Measurements from ENCODE around the gene RNF157. TPM values are rescaled to one million over a fixed set of nuclear protein-coding genes. Genes with fewer than 3 reads are reported as not detected.

RNF157 gene
- total and polyA plus RNA-seq, 9 of the 15 experiments (the other 6 are each of a cell fraction or from before 2014, with no cell fraction given) = 8.1 to 31.7 (median 20.8) TPM

DNA sequence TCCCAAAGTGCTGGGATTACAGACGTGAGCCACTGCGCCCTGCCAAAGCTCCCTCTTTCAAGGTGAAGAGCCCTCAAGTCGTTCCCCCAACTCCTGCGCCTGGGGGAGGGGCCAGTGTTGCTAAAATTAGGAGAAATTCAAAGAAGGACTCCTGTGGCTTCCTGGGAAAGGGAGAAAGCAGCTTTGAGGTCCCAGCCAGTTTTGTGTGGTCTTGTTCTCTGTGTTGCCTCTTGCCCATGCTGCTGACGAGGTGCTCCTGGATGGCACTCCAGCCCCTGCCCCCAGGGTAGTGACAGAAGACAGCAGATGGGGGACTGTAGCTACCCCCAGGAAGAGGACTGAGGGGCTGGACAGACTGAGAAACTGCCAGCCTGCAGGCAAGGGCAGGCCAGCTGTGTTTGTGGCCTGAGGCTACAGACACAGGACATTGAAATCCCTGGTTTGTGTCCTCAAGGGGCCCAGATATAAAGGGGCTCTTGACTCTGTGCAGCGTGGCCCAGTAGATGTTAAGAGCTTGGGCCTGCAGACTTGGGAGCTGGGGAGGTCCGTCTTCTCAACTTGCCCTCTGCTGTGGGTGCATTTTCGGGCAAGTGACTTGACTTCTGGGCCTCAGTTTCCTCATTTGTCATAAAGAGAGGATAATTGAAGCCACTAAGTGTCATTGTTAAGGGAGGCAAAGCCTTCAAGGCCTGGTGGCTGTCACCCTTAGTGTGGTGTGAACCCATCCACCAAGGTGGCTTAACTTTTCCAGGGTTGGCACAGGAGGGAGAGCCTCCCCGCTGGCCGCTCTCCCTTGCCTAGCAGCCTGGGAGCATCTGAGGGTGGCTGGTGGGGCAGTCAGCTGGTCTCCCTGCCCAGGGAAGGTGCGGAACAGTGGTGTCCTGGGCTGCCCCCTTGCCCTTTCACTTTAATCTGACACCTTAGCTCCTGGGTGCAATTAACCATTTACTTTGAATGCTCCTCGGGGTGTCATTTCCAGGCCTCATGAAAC is 29.0 kb upstream of the RNF157 start (continued):
- peak in 1 of 2 experiments; percentile 22; a peak in 2 of 4 replicates for TF ChIP-seq RAD21 (CRISPR knock-in tag; conservative IDR thresholded peaks at IDR 0.05 in 1 of 2, IDR thresholded peaks at IDR 0.05 in 1 of 2)
- TF ChIP-seq TFAP4 (CRISPR knock-in tag; IDR thresholded peaks at IDR 0.05; ENCODE audit: borderline replicate concordance) = peak; percentile 68
- TF ChIP-seq SOX6 (IDR thresholded peaks at IDR 0.05) = 0 out of 2 replicates have a peak, but pooled peaks have one; percentile 21
- TF ChIP-seq NRF1 (conservative IDR thresholded peaks at IDR 0.05 in 1 of 2, IDR thresholded peaks at IDR 0.05 in 1 of 2) = peak; percentile 20 to 47; a peak in 2 of 4 replicates
- TF ChIP-seq ZNF77 (CRISPR knock-in tag; IDR thresholded peaks at IDR 0.05) = no peak
- TF ChIP-seq, protein P1, sequence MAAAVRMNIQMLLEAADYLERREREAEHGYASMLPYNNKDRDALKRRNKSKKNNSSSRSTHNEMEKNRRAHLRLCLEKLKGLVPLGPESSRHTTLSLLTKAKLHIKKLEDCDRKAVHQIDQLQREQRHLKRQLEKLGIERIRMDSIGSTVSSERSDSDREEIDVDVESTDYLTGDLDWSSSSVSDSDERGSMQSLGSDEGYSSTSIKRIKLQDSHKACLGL (CRISPR knock-in tag; IDR thresholded peaks at IDR 0.05; ENCODE audit: borderline replicate concordance, poor library complexity, severe bottlenecking) = no peak
- TF ChIP-seq ETS1 (conservative IDR thresholded peaks at IDR 0.05; ENCODE audit: control insufficient read depth, low read depth, low read length) = 0 out of 2 replicates have a peak, but pooled peaks have one; percentile 25
- TF ChIP-seq ARID1B (IDR thresholded peaks at IDR 0.05) = 0 out of 2 replicates have a peak, but pooled peaks have one; percentile 25
- TF ChIP-seq U2AF1 (optimal IDR thresholded peaks at IDR 0.05; ENCODE audit: low read depth, low read length) = no peak
- no peak for TF ChIP-seq CHD7 (IDR thresholded peaks at IDR 0.05; ENCODE audit: low read depth, low read length)
- no peak for TF ChIP-seq ZNF324 (CRISPR knock-in tag; IDR thresholded peaks at IDR 0.05)
